GM12892 (cell line): ENCODE measurements around the gene NTRK3.
A peak's percentile ranks its signal among the peaks of the same experiment; 100 is the strongest.

Source experiments
- DNase-seq: peaks from one replicate; pipeline ENCODE4 v3.0.0; 2011; ENCODE audit not compliant: insufficient read length
- FAIRE-seq: peaks from 2 replicates; lab custom pipeline; 2011; peaks lifted over from hg19 to GRCh38; lab: Jason Lieb, UNC
- POLR2A ChIP-seq: IDR thresholded peaks from 2 replicates; pipeline ENCODE4 v1.6.1; 2011; ENCODE audit warnings: low read depth, low read length, control low read depth
- POLR2AphosphoS5 ChIP-seq: IDR thresholded peaks from 2 replicates; pipeline ENCODE4 v1.6.1; 2011; ENCODE audit warnings: low read depth, low read length, control low read depth
- TAF1 ChIP-seq: IDR thresholded peaks from 2 replicates; pipeline ENCODE4 v1.6.1; 2011; ENCODE audit warnings: low read depth, mild to moderate bottlenecking, control low read depth, low read length, borderline replicate concordance

The NTRK3 gene

DNA sequence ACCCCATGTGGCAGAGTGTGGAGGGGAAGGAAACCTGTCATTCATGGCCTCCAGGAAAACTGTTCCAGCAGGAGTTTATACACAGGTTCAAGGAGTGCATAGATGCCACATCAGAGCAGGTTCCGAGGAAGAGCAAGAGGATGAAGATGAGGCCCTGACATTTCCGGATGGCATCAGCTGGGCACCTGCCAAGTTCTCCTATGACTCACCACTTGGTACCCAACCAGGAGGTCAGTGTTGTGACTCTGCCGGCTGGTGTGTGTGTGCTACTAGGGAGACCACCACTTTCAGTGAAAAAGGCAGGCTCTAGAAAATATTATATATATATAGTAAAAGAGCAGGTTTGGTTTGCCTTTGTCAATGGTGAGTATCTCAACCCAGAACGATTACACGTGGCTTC lies 69.3 kb downstream of the NTRK3 start:
- FAIRE-seq: no peak
- no peak for DNase-seq
- TF ChIP-seq TAF1: no peak
- TF ChIP-seq POLR2AphosphoS5: no peak
- TF ChIP-seq POLR2A: no peak

- TF ChIP-seq POLR2A: no peak
- no peak for TF ChIP-seq POLR2AphosphoS5
- TF ChIP-seq TAF1: no peak
- FAIRE-seq (no peak), DNase-seq (no peak)
Observed at GRCh38 chr15:88185584-88185983, 71.0 kb downstream of the NTRK3 start.

DNA sequence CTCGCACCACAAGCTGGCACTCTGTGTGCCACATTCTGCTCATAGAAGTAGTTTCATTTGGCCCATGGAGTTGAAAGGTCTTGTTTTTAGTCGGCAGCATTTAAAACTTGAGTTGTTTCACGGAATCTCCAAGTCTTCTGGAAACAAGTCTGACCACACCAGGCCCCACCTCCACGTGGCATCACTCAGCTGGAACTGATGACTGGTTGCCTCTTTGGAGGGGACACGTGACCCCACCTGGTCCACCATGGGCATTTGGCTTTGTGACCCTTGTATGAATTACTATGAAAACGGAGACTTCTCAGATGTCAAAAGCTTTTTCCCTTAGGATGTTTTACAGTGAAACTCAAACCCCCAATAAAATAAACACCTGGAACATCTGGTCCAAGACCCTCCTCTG lies 74.9 kb downstream of the NTRK3 start:
- DNase-seq (no peak), FAIRE-seq (no peak)
- no peak for TF ChIP-seq POLR2A
- no peak for TF ChIP-seq TAF1
- TF ChIP-seq POLR2AphosphoS5: no peak

- peak; percentile 79 for FAIRE-seq
- no peak for TF ChIP-seq TAF1
- no peak for TF ChIP-seq POLR2A
- no peak for TF ChIP-seq POLR2AphosphoS5
- no peak for DNase-seq
Observed at GRCh38 chr15:88179562-88179961, 77.0 kb downstream of the NTRK3 start.

DNA sequence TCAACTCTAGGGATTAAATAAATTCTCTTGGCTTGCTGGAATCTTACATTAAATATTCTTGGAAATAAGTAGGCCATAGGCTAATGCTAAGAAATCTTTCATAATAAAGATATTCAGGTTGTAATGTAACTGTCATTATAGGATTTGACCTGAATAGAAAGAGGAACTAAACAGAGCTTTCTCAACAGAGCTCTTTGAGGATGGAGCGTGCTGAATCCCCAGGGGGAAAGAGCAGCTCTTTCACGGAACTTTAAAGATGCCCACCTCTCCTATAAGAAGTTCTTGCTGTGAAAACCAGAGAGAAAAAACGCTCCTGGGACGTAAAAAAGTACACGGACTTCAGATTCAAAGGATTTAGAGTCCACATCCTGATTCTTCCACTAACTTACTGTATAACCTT lies 77.9 kb downstream of the NTRK3 start:
- DNase-seq (no peak), FAIRE-seq (no peak)
- TF ChIP-seq POLR2A (no peak), TAF1 (no peak), POLR2AphosphoS5 (no peak)

DNA sequence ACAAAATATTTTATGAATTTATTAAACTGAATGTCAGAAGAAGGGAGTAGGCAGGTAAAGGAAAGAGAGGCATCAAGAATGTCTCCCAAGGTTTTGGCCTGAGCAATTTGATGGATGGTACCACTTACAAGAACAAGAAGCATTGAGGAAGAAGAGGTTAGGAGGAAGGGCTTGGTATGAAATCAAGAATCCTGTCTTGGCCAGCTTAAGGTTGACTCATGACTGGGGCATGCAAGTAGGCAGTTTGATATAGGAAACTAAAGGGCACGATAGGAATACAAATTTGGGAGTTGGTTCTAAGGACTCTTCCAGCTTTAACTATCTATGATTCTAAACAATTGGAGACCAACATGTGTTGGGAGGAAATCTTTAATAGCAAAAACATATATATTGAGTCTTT lies 79.1 kb downstream of the NTRK3 start:
- DNase-seq (no peak), FAIRE-seq (no peak)
- TF ChIP-seq POLR2AphosphoS5 (no peak), TAF1 (no peak), POLR2A (no peak)

DNA sequence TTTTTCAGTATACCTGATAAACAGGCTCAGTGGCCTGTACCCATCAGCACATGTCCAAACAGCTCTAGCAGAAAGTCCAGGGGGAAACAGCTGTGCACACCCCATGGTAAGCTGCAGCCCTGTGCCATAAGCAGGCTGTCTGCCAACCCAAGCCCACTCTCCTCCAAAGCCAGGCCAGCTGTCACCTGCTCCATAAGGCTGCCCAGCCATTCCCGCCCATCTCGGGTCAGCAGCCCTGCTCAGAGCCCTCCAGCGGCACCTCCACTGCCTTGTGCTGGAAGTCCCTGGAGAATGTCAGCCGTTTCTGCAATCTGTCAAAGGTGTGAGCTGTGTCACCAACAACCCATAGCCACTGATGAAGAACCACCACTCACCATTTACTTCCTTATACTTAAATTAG lies 82.0 kb downstream of the NTRK3 start:
- no peak for DNase-seq
- FAIRE-seq: no peak
- TF ChIP-seq TAF1 (no peak), POLR2AphosphoS5 (no peak), POLR2A (no peak)

DNA sequence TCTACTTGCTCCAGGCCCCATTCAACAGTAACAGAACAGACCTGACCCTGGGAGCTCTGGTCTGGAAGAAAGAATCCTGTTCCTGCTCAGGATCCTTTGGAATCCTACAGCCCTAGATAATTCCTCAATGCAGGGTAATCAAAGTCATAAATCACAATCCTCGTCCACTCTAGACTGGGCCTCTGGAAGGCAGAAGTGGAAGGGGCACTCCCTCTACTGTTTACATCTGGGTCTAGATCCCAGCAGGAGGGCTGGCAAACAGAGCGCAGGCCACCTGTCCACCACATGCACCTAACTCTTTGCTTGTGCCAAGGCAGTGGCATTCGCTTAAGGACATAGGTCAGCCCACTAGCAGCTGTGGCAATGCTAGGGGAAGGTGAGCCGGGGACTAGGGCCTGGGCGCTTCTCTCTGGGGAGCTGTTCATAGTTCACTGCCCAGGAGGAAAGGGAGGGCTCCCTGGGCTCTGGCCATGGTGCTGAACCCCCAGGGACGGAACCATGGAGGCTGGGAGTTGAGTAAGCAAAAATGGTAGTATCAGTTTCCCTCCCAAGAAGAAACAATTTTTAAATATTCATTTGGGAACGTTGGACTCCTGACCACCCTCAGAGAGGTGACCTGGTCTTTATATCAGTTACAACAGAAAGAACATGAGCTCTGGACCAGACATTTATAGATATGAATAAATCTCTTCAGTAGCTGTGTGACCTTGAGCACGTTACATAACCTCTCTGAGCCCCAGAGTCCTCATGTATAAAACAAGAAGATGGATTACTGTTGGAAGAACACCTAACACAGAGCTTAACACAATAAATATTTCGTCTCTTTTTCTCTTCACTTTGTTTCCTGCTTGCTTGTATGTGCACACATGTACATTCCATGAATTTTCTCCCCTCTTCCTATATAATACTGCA lies 90.2 kb downstream of the NTRK3 start:
- DNase-seq (no peak), FAIRE-seq (no peak)
- TF ChIP-seq TAF1: no peak
- no peak for TF ChIP-seq POLR2AphosphoS5
- TF ChIP-seq POLR2A: no peak

DNA sequence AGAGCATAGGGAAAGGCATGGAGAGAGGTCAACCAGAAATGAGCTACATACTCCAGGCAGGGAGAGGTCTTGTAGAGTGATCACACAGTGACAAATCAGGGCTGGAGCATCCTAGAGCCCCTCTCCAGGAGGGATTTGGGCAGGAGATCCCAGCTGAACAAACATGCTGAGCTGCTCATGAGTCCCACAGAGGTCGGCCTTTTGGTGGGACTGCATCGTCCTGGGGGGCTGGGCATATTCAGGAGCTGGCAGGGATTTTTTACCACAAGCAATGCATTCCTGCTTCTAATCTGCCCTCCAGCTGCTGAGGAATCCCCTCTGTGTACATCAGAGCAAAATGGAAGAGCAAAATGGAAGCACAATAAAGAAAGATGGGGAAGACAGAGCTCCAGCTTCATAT lies 94.9 kb downstream of the NTRK3 start:
- no peak for DNase-seq
- TF ChIP-seq TAF1 (no peak), POLR2AphosphoS5 (no peak), POLR2A (no peak)
- FAIRE-seq: no peak

DNA sequence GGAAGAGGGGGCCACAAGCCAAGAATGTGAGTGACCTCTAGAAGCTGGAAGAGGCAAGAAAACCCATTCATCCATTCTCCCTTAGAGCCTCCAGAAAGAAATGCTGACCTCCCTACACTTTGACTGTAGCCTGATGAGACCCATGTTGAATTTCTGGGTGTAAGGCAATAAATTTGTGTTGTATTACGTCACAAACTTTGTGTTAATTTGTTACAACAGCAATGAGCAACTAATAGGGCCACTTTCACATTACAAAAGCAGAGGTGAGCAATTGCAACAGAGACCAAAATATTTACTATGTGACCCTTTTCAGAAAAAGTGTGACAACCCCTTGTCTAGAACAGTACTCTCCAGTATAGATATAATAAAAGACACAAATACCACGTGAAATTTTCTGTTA lies 101.2 kb downstream of the NTRK3 start:
- DNase-seq (no peak), FAIRE-seq (no peak)
- no peak for TF ChIP-seq POLR2AphosphoS5
- no peak for TF ChIP-seq TAF1
- no peak for TF ChIP-seq POLR2A

GRCh38 chr15:88152672-88153071 lies 103.9 kb downstream of the NTRK3 start:
- DNase-seq: no peak
- FAIRE-seq: no peak
- TF ChIP-seq POLR2A: no peak
- TF ChIP-seq POLR2AphosphoS5: no peak
- TF ChIP-seq TAF1: no peak

DNA sequence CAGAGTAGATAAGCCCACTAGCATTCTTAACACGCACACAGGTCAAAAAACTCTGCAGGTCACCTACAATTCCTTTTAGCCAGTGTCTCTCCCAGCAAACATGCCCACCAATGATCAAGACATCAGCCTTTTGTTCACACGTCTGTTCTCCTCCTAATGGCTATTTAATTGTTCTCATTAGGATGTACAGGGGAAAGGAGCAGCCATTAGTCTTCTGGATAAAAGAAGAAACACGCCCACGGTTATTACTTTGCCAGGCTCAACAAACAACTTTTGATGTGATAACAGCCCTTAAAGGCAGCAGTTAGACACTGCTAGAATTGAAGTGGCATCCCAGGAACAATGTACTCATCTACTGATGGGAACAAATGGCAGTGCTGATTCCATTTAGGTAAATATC lies 108.8 kb downstream of the NTRK3 start:
- FAIRE-seq (no peak), DNase-seq (no peak)
- TF ChIP-seq TAF1 (no peak), POLR2A (no peak), POLR2AphosphoS5 (no peak)
